Lower leg skin (tissue), 4 donors: ENCODE data around the gene ALLC. TPM values are rescaled to one million over a fixed set of nuclear protein-coding genes. Genes with fewer than 3 reads are reported as not detected.

Experiments
- DNase-seq, 2 donors: peaks; one replicate each; pipeline ENCODE4 v3.0.0-alpha.2; 2019; ENCODE audit warnings: low spot score in 2 of 2
- H3K4me3 ChIP-seq: fragments of 200-600 bp; sonication (generic); 2 replicates; pipeline ENCODE4 v1.5.1; 2017; ENCODE audit warnings: mild to moderate bottlenecking, low read depth; ENCODE audit not compliant: poor library complexity, severe bottlenecking
- POLR2A ChIP-seq, 2 donors: fragments of 450-650 bp; IDR thresholded peaks; one replicate each; pipeline ENCODE4 v1.6.1; 2016 to 2017; ENCODE audit warnings: antibody characterized with exemption in 2 of 2, mild to moderate bottlenecking in 1 of 2, moderate library complexity in 1 of 2
- WGBS, 2 donors: methylation state at CpG; one replicate each; pipeline ENCODE4 v1.1.5; 2018; 5-methylcytosine and 5-hydroxymethylcytosine counted together
- intact Hi-C: fragments of 100-400 bp; cut with DNase I; formaldehyde crosslinking; loops from one replicate; pipeline ENCODE4 v1.15.0; 2023; ENCODE audit warnings: low total_unique reads
- total RNA-seq, 4 donors: library from RNA; depleted of rRNA; stranded (reverse); fragments of >200 nt; gene quantifications; one replicate each; pipeline ENCODE4 v1.1.0, GENCODE V29; 2016
- TF ChIP-seq, protein P1 (sequence below), 3 donors: fragments of 450-650 bp; IDR thresholded peaks; one replicate each; pipeline ENCODE4 v1.5.1; 2016; ENCODE audit warnings: antibody characterized with exemption in 3 of 3, mild to moderate bottlenecking in 3 of 3, moderate library complexity in 2 of 3

Gene ALLC
- total RNA-seq, 4 donors from 2014 or later: 0.23 to 1.1 TPM; not detected in 2

GRCh38 chr2:3641841-3642421 is 16.1 kb upstream of the ALLC start:
- no peak overlapping the region for H3K4me3 ChIP-seq
- TF ChIP-seq, protein P1, sequence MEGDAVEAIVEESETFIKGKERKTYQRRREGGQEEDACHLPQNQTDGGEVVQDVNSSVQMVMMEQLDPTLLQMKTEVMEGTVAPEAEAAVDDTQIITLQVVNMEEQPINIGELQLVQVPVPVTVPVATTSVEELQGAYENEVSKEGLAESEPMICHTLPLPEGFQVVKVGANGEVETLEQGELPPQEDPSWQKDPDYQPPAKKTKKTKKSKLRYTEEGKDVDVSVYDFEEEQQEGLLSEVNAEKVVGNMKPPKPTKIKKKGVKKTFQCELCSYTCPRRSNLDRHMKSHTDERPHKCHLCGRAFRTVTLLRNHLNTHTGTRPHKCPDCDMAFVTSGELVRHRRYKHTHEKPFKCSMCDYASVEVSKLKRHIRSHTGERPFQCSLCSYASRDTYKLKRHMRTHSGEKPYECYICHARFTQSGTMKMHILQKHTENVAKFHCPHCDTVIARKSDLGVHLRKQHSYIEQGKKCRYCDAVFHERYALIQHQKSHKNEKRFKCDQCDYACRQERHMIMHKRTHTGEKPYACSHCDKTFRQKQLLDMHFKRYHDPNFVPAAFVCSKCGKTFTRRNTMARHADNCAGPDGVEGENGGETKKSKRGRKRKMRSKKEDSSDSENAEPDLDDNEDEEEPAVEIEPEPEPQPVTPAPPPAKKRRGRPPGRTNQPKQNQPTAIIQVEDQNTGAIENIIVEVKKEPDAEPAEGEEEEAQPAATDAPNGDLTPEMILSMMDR (IDR thresholded peaks at IDR 0.05): no peak
- no peak for TF ChIP-seq POLR2A (IDR thresholded peaks at IDR 0.05)
- 81 to 91% methylated on average over 26 of the region's 26 CpGs for WGBS, 2 donors
- intact Hi-C loops: no loop called here
- DNase-seq: peak in 1 of 2 donors; percentile 78

DNA sequence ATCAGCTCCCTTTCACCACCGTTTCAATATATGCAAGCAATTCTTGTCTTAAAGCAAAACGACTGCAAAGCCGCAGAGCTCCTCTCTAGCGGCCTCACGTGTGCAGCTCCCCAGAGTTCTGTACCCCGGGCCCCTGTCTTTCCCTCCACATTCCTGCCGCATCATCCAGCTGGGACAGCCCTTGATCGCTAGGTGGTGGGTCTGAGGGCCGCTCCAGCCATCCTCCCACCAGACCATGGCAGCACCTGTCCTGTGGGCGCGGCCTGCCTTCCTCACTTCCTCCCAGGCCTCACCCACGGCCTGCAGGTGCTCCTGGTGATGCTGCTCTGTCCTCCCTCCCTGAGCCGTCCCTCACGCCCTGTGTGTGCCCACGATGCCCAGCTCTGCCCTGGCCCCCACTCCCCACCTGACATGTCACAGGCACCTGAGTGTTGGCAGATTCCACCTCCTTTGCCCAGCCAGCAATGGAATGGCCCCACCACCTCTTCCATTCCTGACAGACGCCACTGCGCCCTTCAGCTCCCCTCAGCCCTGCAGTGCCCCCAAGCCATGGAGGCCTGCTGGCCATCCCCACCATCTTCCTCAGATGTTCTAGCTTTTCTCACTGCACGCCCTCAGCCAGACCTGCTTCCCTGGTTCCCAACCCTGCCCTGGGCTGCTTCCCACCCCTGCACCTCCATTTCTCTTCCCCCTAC is 15.3 kb upstream of the ALLC start:
- 78 to 87% methylated on average over 16 to 18 of the region's 18 CpGs for WGBS, 2 donors
- TF ChIP-seq POLR2A (IDR thresholded peaks at IDR 0.05): no peak
- TF ChIP-seq, protein P1 (IDR thresholded peaks at IDR 0.05): no peak
- no peak overlapping the region for H3K4me3 ChIP-seq
- intact Hi-C loops: no loop called here
- DNase-seq: peak in 1 of 2 donors; percentile 67

DNA sequence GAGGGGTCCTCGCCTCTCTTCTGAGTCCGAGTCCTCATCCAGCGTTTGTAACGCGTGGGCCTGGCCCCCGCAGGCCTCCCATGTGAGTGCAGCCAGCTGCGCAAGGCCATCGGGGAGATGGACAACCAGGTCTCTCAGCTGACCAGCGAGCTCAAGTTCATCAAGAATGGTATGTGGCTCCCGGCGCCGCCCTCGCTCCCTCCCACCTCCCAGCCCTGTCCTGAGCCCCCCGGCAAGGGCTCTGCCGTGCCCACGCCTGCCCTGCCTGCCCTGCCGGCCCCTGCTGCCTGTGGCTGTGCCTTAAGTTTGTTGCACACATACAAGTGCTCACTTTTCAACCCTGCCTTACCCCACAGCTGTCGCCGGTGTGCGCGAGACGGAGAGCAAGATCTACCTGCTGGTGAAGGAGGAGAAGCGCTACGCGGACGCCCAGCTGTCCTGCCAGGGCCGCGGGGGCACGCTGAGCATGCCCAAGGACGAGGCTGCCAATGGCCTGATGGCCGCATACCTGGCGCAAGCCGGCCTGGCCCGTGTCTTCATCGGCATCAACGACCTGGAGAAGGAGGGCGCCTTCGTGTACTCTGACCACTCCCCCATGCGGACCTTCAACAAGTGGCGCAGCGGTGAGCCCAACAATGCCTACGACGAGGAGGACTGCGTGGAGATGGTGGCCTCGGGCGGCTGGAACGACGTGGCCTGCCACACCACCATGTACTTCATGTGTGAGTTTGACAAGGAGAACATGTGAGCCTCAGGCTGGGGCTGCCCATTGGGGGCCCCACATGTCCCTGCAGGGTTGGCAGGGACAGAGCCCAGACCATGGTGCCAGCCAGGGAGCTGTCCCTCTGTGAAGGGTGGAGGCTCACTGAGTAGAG is 14.4 kb upstream of the ALLC start:
- 89 to 92% methylated on average over 48 of the region's 48 CpGs for WGBS, 2 donors
- TF ChIP-seq, protein P1 (IDR thresholded peaks at IDR 0.05): no peak
- no peak for TF ChIP-seq POLR2A (IDR thresholded peaks at IDR 0.05)
- DNase-seq: peak in 1 of 2 donors; percentile 80

DNA sequence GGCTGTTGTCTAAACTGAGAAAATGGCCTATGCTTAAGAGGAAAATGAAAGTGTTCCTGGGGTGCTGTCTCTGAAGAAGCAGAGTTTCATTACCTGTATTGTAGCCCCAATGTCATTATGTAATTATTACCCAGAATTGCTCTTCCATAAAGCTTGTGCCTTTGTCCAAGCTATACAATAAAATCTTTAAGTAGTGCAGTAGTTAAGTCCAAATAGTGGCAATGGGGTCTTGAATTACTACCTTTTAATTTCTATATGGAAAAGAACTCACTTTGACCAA is 13.8 kb upstream of the ALLC start:
- no peak for DNase-seq
- no peak overlapping the region for H3K4me3 ChIP-seq
- intact Hi-C loops: no loop called here
- TF ChIP-seq, protein P1 (IDR thresholded peaks at IDR 0.05): no peak
- TF ChIP-seq POLR2A (IDR thresholded peaks at IDR 0.05): no peak

More for the DNA sequence above, 14.4 kb upstream of the ALLC start:
- H3K4me3 ChIP-seq: no peak overlapping the region
- intact Hi-C loops: no loop called here

DNA sequence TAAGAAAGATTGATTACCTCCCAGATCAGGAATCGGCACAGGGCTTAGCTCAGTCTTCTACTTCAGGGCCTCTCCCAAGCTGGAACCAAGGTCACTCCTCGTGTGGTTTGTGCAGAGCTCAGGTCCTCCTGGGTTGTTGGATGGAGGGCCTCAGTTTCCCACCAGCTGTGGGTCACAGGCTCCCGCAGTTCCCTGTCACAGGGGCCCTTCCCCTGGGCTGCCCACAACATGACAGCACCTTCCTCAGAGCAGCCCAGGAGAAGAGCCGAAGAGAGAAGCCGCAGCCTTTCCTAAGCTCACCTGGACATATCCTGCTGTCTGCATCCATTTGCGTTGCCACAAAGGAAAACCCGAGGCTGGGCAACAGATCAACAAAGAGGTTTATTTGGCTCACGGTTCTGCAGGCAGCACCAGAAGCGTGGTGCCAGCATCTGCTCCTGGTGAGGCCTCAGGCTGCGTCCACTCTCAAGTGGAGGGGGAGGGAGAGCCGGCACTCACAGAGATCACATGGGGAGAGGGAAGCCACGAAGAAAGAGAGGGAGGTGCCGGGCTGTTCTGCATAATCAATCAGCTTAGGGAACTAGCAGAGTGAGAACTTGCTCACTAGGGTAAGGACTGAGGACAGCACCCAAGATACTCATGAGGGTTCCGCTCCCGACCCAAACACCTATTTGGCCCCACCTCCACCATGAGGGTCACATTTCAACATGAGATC is 13.0 kb upstream of the ALLC start:
- intact Hi-C loops: no loop called here
- no peak for DNase-seq
- WGBS, 2 donors: 82 to 89% methylated on average over 15 of the region's 15 CpGs
- TF ChIP-seq, protein P1 (IDR thresholded peaks at IDR 0.05): no peak
- no peak for TF ChIP-seq POLR2A (IDR thresholded peaks at IDR 0.05)
- no peak overlapping the region for H3K4me3 ChIP-seq
